GM23338 (cell line): ENCODE data around the gene KRT3. TPM values are rescaled to one million over a fixed set of nuclear protein-coding genes. Genes with fewer than 3 reads are reported as not detected.

Experiments
- ATAC-seq: fragments of 200-7000 bp; cut with Tn5 transposase; 3 replicates; pipeline ENCODE4 v1.9.1; 2020
- DNase-seq: peaks from one replicate; pipeline ENCODE4 v3.0.0-alpha.2; 2015; ENCODE audit warnings: low spot score
- H2AFZ ChIP-seq: fragments of 200-600 bp; sonication (generic); 2 replicates; pipeline ENCODE4 v1.8.0; 2016; ENCODE audit warnings: antibody characterized with exemption, mild to moderate bottlenecking, moderate library complexity
- H3F3A ChIP-seq: fragments of 200-600 bp; sonication (generic); replicated peaks from 2 replicates; pipeline ENCODE4 v1.8.0; 2017; ENCODE audit warnings: antibody characterized with exemption, mixed run types, low read depth
- H3K27ac ChIP-seq: fragments of 200-600 bp; sonication (generic); 2 replicates; pipeline ENCODE4 v1.6.1; 2016; ENCODE audit warnings: low read depth
- H3K27me3 ChIP-seq: fragments of 200-600 bp; sonication (generic); 2 replicates; pipeline ENCODE4 v1.8.0; 2016; ENCODE audit warnings: mild to moderate bottlenecking, mixed run types, moderate library complexity; ENCODE audit not compliant: insufficient read depth
- H3K36me3 ChIP-seq: fragments of 200-600 bp; sonication (generic); 2 replicates; pipeline ENCODE4 v1.8.0; 2016; ENCODE audit warnings: mild to moderate bottlenecking; ENCODE audit not compliant: insufficient read depth
- H3K4me1 ChIP-seq: fragments of 200-600 bp; sonication (generic); 2 replicates; pipeline ENCODE4 v1.8.0; 2016; ENCODE audit warnings: mild to moderate bottlenecking, moderate library complexity; ENCODE audit not compliant: insufficient read depth
- H3K4me2 ChIP-seq: fragments of 200-600 bp; sonication (generic); 2 replicates; pipeline ENCODE4 v1.7.1; 2017; ENCODE audit warnings: mixed run types
- H3K4me3 ChIP-seq: fragments of 200-600 bp; sonication (generic); 2 replicates; pipeline ENCODE4 v1.6.1; 2016; ENCODE audit warnings: mixed run types
- H3K79me2 ChIP-seq: fragments of 200-600 bp; sonication (generic); replicated peaks from 2 replicates; pipeline ENCODE4 v1.8.0; 2017; ENCODE audit warnings: mild to moderate bottlenecking; ENCODE audit not compliant: insufficient read depth
- H3K9me2 ChIP-seq: fragments of 200-600 bp; sonication (generic); 2 replicates; pipeline ENCODE4 v1.8.0; 2017; ENCODE audit not compliant: insufficient read depth
- H4K20me1 ChIP-seq: fragments of 200-600 bp; sonication (generic); replicated peaks from 2 replicates; pipeline ENCODE4 v1.8.0; 2017; ENCODE audit warnings: mild to moderate bottlenecking; ENCODE audit not compliant: insufficient read depth
- H3K27ac Mint-ChIP-seq: 2 replicates; pipeline ENCODE4 v1.8.0; 2020; ENCODE audit warnings: inconsistent platforms, mild to moderate bottlenecking, moderate library complexity, mixed read lengths
- H3K27me3 Mint-ChIP-seq: 3 replicates; pipeline ENCODE4 v1.8.0; 2022; ENCODE audit warnings: low read depth, mild to moderate bottlenecking, moderate library complexity, mixed read lengths, inconsistent platforms; ENCODE audit not compliant: insufficient read depth, poor library complexity
- H3K36me3 Mint-ChIP-seq: 3 replicates; pipeline ENCODE4 v1.8.0; 2021; ENCODE audit warnings: low read depth, mild to moderate bottlenecking, inconsistent platforms, moderate library complexity, mixed read lengths
- H3K4me1 Mint-ChIP-seq: 3 replicates; pipeline ENCODE4 v1.8.0; 2020; ENCODE audit warnings: mild to moderate bottlenecking, inconsistent platforms, mixed read lengths
- H3K4me3 Mint-ChIP-seq: 3 replicates; pipeline ENCODE4 v1.8.0; 2021; ENCODE audit warnings: moderate library complexity, mild to moderate bottlenecking, inconsistent platforms, mixed read lengths
- H3K9me3 Mint-ChIP-seq: 3 replicates; pipeline ENCODE4 v1.8.0; 2020; ENCODE audit warnings: moderate library complexity, mild to moderate bottlenecking, inconsistent platforms, mixed read lengths
- CTCF ChIP-seq, 2 experiments: fragments of 200-600 bp in 1 of 2; sonication (generic) in 1 of 2; conservative IDR thresholded peaks; 2 replicates each; pipeline versions ENCODE4 v1.5.1 to v1.6.1; 2016 to 2017; ENCODE audit warnings: antibody characterized with exemption in 2 of 2, low read depth in 2 of 2, mild to moderate bottlenecking in 2 of 2, moderate library complexity in 1 of 2
- ETS1 ChIP-seq: IDR thresholded peaks from 2 replicates; pipeline ENCODE4 v1.6.1; 2016; ENCODE audit warnings: antibody characterized with exemption
- EZH2 ChIP-seq: fragments of 200-600 bp; sonication (generic); IDR thresholded peaks from one replicate; pipeline ENCODE4 v1.8.0; 2017; ENCODE audit warnings: antibody characterized with exemption, mild to moderate bottlenecking, low read depth; ENCODE audit not compliant: unreplicated experiment
- EZH2phosphoT487 ChIP-seq: fragments of 200-600 bp; sonication (generic); IDR thresholded peaks from one replicate; pipeline ENCODE4 v1.8.1; 2018; ENCODE audit warnings: antibody characterized with exemption; ENCODE audit not compliant: unreplicated experiment
- NANOG ChIP-seq: IDR thresholded peaks from 2 replicates; pipeline ENCODE4 v1.6.1; 2016; ENCODE audit warnings: antibody characterized with exemption, borderline replicate concordance
- POLR2AphosphoS5 ChIP-seq: IDR thresholded peaks from 2 replicates; pipeline ENCODE4 v1.6.1; 2016; ENCODE audit warnings: antibody characterized with exemption, low read depth
- REST ChIP-seq: IDR thresholded peaks from one replicate; pipeline ENCODE4 v1.6.1; 2018; ENCODE audit warnings: antibody characterized with exemption; ENCODE audit not compliant: unreplicated experiment
- STAT1 ChIP-seq: IDR thresholded peaks from one replicate; pipeline ENCODE4 v1.6.1; 2016; ENCODE audit warnings: antibody characterized with exemption; ENCODE audit not compliant: unreplicated experiment
- ZNF114 ChIP-seq: fragments of 250-450 bp; sonication (Bioruptor Pico); IDR thresholded peaks from 2 replicates; pipeline ENCODE4 v1.5.0; 2020; ENCODE audit warnings: mild to moderate bottlenecking, moderate library complexity
- ZNF331 ChIP-seq: fragments of 250-450 bp; sonication (Bioruptor Pico); IDR thresholded peaks from 2 replicates; pipeline ENCODE4 v1.5.0; 2020; ENCODE audit warnings: low read depth, mild to moderate bottlenecking, moderate library complexity
- ZNF462 ChIP-seq: fragments of 250-450 bp; sonication (Bioruptor Pico); IDR thresholded peaks from 2 replicates; pipeline ENCODE4 v1.5.0; 2020; ENCODE audit warnings: mild to moderate bottlenecking, moderate library complexity
- polyA plus RNA-seq: library from polyadenylated mRNA; unstranded; fragments of >200 nt; fragmentation: Nextera tagmentation; extraction: Ambion mirVana; gene quantifications from 2 replicates; pipeline ENCODE4 v1.2.1, GENCODE V29; 2016
- total RNA-seq: library from RNA; depleted of rRNA; stranded (reverse); fragments of >200 nt; shearing (Covaris generic); gene quantifications from 2 replicates; pipeline ENCODE4 v1.2.3, GENCODE V29; 2014

KRT3 gene
- total and polyA plus RNA-seq, 2 experiments from 2014 or later, result not detected

- Histone ChIP-seq H3K79me2 (no peaks in the 10 kb centered on the region), H3K36me3 (no peaks in the 10 kb centered on the region), H3K27ac (no peak overlapping the region), H3K4me1 (peaks cover 25% of the 10 kb centered on the region), H3K27me3 (no peaks in the 10 kb centered on the region), H3K9me2 (peaks cover 7% of the 10 kb centered on the region), H3K4me3 (no peak overlapping the region), H2AFZ (no peak overlapping the region), H3F3A (no peaks in the 10 kb centered on the region), H3K4me2 (no peak overlapping the region), H4K20me1 (no peaks in the 10 kb centered on the region)
- Mint-ChIP-seq H3K4me3 (no peak overlapping the region), H3K9me3 (no peaks in the 10 kb centered on the region), H3K27me3 (peaks cover 10% of the 10 kb centered on the region), H3K27ac (no peak overlapping the region), H3K4me1 (peaks cover 26% of the 10 kb centered on the region), H3K36me3 (no peaks in the 10 kb centered on the region)
- no peak for DNase-seq
- TF ChIP-seq EZH2, result no peak
- TF ChIP-seq ZNF114 (CRISPR knock-in tag), result no peak
- TF ChIP-seq EZH2phosphoT487, result no peak
- TF ChIP-seq CTCF (conservative IDR thresholded peaks at IDR 0.05; ENCODE audit: low read depth in 2 of 2), result no peak
- TF ChIP-seq STAT1, result no peak
- no peak for TF ChIP-seq ZNF331 (CRISPR knock-in tag)
- TF ChIP-seq REST, result no peak
- no peak for TF ChIP-seq NANOG
- TF ChIP-seq ETS1, result no peak
- TF ChIP-seq ZNF462 (CRISPR knock-in tag), result no peak
- TF ChIP-seq POLR2AphosphoS5, result no peak
- ATAC-seq, result no peak
Observed at GRCh38 chr12:52797529-52797894, 1.6 kb upstream of the KRT3 start.
